Neural cell (in vitro differentiated cells): ENCODE data around the gene DROSHA.

Experiments used
- EP300 ChIP-seq: fragments of 450-650 bp; conservative IDR thresholded peaks from 2 replicates; pipeline ENCODE4 v1.6.1; 2014; ENCODE audit warnings: antibody characterized with exemption, mild to moderate bottlenecking, moderate library complexity; ENCODE audit not compliant: poor library complexity, severe bottlenecking
- TF ChIP-seq, protein P1 (sequence below): fragments of 450-650 bp; IDR thresholded peaks from 2 replicates; pipeline ENCODE4 v1.5.1; 2014; ENCODE audit warnings: antibody characterized with exemption, mild to moderate bottlenecking, moderate library complexity; ENCODE audit not compliant: poor library complexity, severe bottlenecking

DNA sequence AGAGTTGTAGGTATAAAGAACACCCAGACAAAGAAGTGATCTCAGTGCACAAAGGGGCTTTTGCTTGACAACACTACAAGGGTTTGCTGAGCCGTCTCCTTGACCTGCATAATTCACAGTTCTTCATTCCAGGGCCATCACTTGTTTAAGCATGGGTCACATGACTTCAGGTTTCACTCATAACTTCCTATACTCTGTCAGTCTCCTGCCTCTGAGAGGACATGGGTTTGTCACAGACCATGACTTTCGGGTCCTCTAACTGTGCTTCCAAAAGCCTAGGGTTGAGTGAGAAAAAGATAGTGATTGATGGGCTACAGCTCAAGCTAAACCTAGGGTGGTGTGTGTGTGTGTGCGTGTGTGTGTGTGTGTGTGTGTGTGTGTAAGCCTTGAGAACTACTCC, 172.1 kb downstream of the DROSHA start:
- TF ChIP-seq EP300, result no peak
- TF ChIP-seq, protein P1, sequence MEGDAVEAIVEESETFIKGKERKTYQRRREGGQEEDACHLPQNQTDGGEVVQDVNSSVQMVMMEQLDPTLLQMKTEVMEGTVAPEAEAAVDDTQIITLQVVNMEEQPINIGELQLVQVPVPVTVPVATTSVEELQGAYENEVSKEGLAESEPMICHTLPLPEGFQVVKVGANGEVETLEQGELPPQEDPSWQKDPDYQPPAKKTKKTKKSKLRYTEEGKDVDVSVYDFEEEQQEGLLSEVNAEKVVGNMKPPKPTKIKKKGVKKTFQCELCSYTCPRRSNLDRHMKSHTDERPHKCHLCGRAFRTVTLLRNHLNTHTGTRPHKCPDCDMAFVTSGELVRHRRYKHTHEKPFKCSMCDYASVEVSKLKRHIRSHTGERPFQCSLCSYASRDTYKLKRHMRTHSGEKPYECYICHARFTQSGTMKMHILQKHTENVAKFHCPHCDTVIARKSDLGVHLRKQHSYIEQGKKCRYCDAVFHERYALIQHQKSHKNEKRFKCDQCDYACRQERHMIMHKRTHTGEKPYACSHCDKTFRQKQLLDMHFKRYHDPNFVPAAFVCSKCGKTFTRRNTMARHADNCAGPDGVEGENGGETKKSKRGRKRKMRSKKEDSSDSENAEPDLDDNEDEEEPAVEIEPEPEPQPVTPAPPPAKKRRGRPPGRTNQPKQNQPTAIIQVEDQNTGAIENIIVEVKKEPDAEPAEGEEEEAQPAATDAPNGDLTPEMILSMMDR, result no peak
